ENCODE results near the gene POU2AF1. TPM values are rescaled to one million over a fixed set of nuclear protein-coding genes. Genes with fewer than 3 reads are reported as not detected.
"Not testable (repeated sequence)": the region's sequence is repeated elsewhere in the genome, so short reads cannot be mapped to it uniquely, and the experiment has no call there.

Gene POU2AF1
- total RNA-seq, 2 experiments from 2014 or later, result 26.9 to 28.3 TPM

GRCh38 chr11:111395081-111395480, 16.0 kb upstream of the POU2AF1 start:
- no peak for DNase-seq
- peaks cover 4% of the 10 kb centered on the region for H3K27me3 Mint-ChIP-seq
- POLR2A ChIA-PET, result no interaction called here
- peaks cover 15% of the 10 kb centered on the region for H3K4me1 Mint-ChIP-seq (ENCODE audit: low read depth)
- CTCF ChIA-PET, result no interaction called here
- H3K36me3 Mint-ChIP-seq, result no peaks in the 10 kb centered on the region
- H3K27ac Mint-ChIP-seq, result no peak overlapping the region
- H3K9me3 Mint-ChIP-seq, result no peaks in the 10 kb centered on the region
- no peak overlapping the region for H3K4me3 Mint-ChIP-seq
- intact Hi-C loops (cut with micrococcal nuclease), result no loop called here

GRCh38 chr11:111394147-111394546, 15.1 kb upstream of the POU2AF1 start:
- not testable (repeated sequence) for H3K4me3 Mint-ChIP-seq, H3K36me3 Mint-ChIP-seq, H3K27ac Mint-ChIP-seq, H3K27me3 Mint-ChIP-seq, DNase-seq, H3K9me3 Mint-ChIP-seq
- intact Hi-C loops (cut with micrococcal nuclease), result loop anchor here (1.0 kb wide), 1 partner anchor 15 kb away; the partner anchor contains the start of gene POU2AF1
- ChIA-PET CTCF (interaction anchor here (0.8 kb wide), 1 partner anchor 35 kb away, joined by 5 read pairs; no protein-coding TSS in a partner anchor), POLR2A (interaction anchor here (0.7 to 2.5 kb wide), 2 partner anchors 15 to 23 kb away, joined by 3 to 7 read pairs; partner anchors contain the start of gene POU2AF1)
- peaks cover 10% of the 10 kb centered on the region for H3K4me1 Mint-ChIP-seq (ENCODE audit: low read depth)

- no peak for DNase-seq
- peaks cover 13% of the 10 kb centered on the region for H3K4me1 Mint-ChIP-seq (ENCODE audit: low read depth)
- intact Hi-C loops (cut with micrococcal nuclease), result no loop called here
- POLR2A ChIA-PET, result interaction anchor here (0.7 to 2.5 kb wide), 2 partner anchors 14 to 23 kb away, joined by 3 to 7 read pairs; partner anchors contain the start of gene POU2AF1
- H3K4me3 Mint-ChIP-seq, result no peak overlapping the region
- H3K9me3 Mint-ChIP-seq, result no peaks in the 10 kb centered on the region
- H3K27ac Mint-ChIP-seq, result no peak overlapping the region
- no peaks in the 10 kb centered on the region for H3K36me3 Mint-ChIP-seq
- CTCF ChIA-PET, result interaction anchor here (0.8 kb wide), 1 partner anchor 36 kb away, joined by 5 read pairs; no protein-coding TSS in a partner anchor
- peaks cover 6% of the 10 kb centered on the region for H3K27me3 Mint-ChIP-seq
These were observed 14.5 kb upstream of the POU2AF1 start for GRCh38 chr11:111393585-111393984.

GRCh38 chr11:111393096-111393495, 14.0 kb upstream of the POU2AF1 start:
- ChIA-PET POLR2A (interaction anchor here (2.5 kb wide), 1 partner anchor 14 kb away, joined by 7 read pairs; the partner anchor contains the start of gene POU2AF1), CTCF (no interaction called here)
- Mint-ChIP-seq H3K4me1 (ENCODE audit: low read depth) (peaks cover 16% of the 10 kb centered on the region), H3K27ac (no peak overlapping the region), H3K4me3 (no peak overlapping the region), H3K36me3 (no peaks in the 10 kb centered on the region), H3K27me3 (peaks cover 6% of the 10 kb centered on the region), H3K9me3 (no peaks in the 10 kb centered on the region)
- no peak for DNase-seq
- intact Hi-C loops (cut with micrococcal nuclease), result no loop called here

GRCh38 chr11:111392552-111392951, 13.5 kb upstream of the POU2AF1 start:
- no peaks in the 10 kb centered on the region for H3K9me3 Mint-ChIP-seq
- H3K4me3 Mint-ChIP-seq, result no peak overlapping the region
- ChIA-PET POLR2A (interaction anchor here (2.5 kb wide), 1 partner anchor 13 kb away, joined by 7 read pairs; the partner anchor contains the start of gene POU2AF1), CTCF (no interaction called here)
- no peaks in the 10 kb centered on the region for H3K36me3 Mint-ChIP-seq
- intact Hi-C loops (cut with micrococcal nuclease), result no loop called here
- no peak overlapping the region for H3K27ac Mint-ChIP-seq
- no peak for DNase-seq
- H3K27me3 Mint-ChIP-seq, result peaks cover 6% of the 10 kb centered on the region
- H3K4me1 Mint-ChIP-seq (ENCODE audit: low read depth), result peaks cover 16% of the 10 kb centered on the region

- Mint-ChIP-seq H3K27me3 (peaks cover 6% of the 10 kb centered on the region), H3K4me1 (ENCODE audit: low read depth) (peaks cover 16% of the 10 kb centered on the region), H3K4me3 (no peak overlapping the region), H3K9me3 (no peaks in the 10 kb centered on the region), H3K27ac (no peak overlapping the region), H3K36me3 (peaks cover 2% of the 10 kb centered on the region)
- intact Hi-C loops (cut with micrococcal nuclease), result no loop called here
- ChIA-PET POLR2A (no interaction called here), CTCF (interaction anchor here (1.4 kb wide), 1 partner anchor 37 kb away, joined by 5 read pairs; no protein-coding TSS in a partner anchor)
- no peak for DNase-seq
These were observed 12.5 kb upstream of the POU2AF1 start for GRCh38 chr11:111391328-111392124.

GRCh38 chr11:111388842-111389241, 9.8 kb upstream of the POU2AF1 start:
- intact Hi-C loops (cut with micrococcal nuclease), result no loop called here
- DNase-seq, result no peak
- peaks cover 9% of the 10 kb centered on the region for H3K4me1 Mint-ChIP-seq (ENCODE audit: low read depth)
- peaks cover 4% of the 10 kb centered on the region for H3K9me3 Mint-ChIP-seq
- peaks cover 3% of the 10 kb centered on the region for H3K36me3 Mint-ChIP-seq
- ChIA-PET CTCF (no interaction called here), POLR2A (no interaction called here)
- no peak overlapping the region for H3K4me3 Mint-ChIP-seq
- no peak overlapping the region for H3K27ac Mint-ChIP-seq
- H3K27me3 Mint-ChIP-seq, result peaks cover 5% of the 10 kb centered on the region

- H3K4me3 Mint-ChIP-seq, result no peak overlapping the region
- peaks cover 3% of the 10 kb centered on the region for H3K36me3 Mint-ChIP-seq
- POLR2A ChIA-PET, result no interaction called here
- CTCF ChIA-PET, result interaction anchor here (0.6 kb wide), 1 partner anchor 21 kb away, joined by 4 read pairs; no protein-coding TSS in a partner anchor
- H3K27me3 Mint-ChIP-seq, result peaks cover 5% of the 10 kb centered on the region
- intact Hi-C loops (cut with micrococcal nuclease), result no loop called here
- H3K9me3 Mint-ChIP-seq, result peaks cover 4% of the 10 kb centered on the region
- peaks cover 6% of the 10 kb centered on the region for H3K4me1 Mint-ChIP-seq (ENCODE audit: low read depth)
- no peak for DNase-seq
- no peak overlapping the region for H3K27ac Mint-ChIP-seq
These were observed 9.3 kb upstream of the POU2AF1 start for GRCh38 chr11:111388420-111388819.

GRCh38 chr11:111387363-111387762, 8.3 kb upstream of the POU2AF1 start:
- intact Hi-C loops (cut with micrococcal nuclease), result no loop called here
- no peak for DNase-seq
- POLR2A ChIA-PET, result no interaction called here
- H3K9me3 Mint-ChIP-seq, result peaks cover 4% of the 10 kb centered on the region
- H3K36me3 Mint-ChIP-seq, result peaks cover 3% of the 10 kb centered on the region
- CTCF ChIA-PET, result no interaction called here
- H3K27ac Mint-ChIP-seq, result no peak overlapping the region
- H3K4me3 Mint-ChIP-seq, result no peak overlapping the region
- H3K27me3 Mint-ChIP-seq, result peaks cover 5% of the 10 kb centered on the region
- peaks cover 6% of the 10 kb centered on the region for H3K4me1 Mint-ChIP-seq (ENCODE audit: low read depth)

- ChIA-PET POLR2A (no interaction called here), CTCF (no interaction called here)
- H3K36me3 Mint-ChIP-seq, result peaks cover 3% of the 10 kb centered on the region
- H3K27me3 Mint-ChIP-seq, result peaks cover 5% of the 10 kb centered on the region
- DNase-seq, result no peak
- peaks cover 6% of the 10 kb centered on the region for H3K4me1 Mint-ChIP-seq (ENCODE audit: low read depth)
- intact Hi-C loops (cut with micrococcal nuclease), result no loop called here
- peaks cover 4% of the 10 kb centered on the region for H3K9me3 Mint-ChIP-seq
- H3K27ac Mint-ChIP-seq, result no peak overlapping the region
- H3K4me3 Mint-ChIP-seq, result no peak overlapping the region
These were observed 7.6 kb upstream of the POU2AF1 start for GRCh38 chr11:111386611-111387150.

- H3K36me3 Mint-ChIP-seq, result peaks cover 3% of the 10 kb centered on the region
- intact Hi-C loops (cut with micrococcal nuclease), result no loop called here
- DNase-seq, result no peak
- ChIA-PET POLR2A (no interaction called here), CTCF (interaction anchor here (0.7 to 1.5 kb wide), 5 partner anchors 25 to 101 kb away, joined by 3 to 5 read pairs (median 4); no protein-coding TSS in a partner anchor)
- no peak overlapping the region for H3K27ac Mint-ChIP-seq
- peaks cover 20% of the 10 kb centered on the region for H3K4me1 Mint-ChIP-seq (ENCODE audit: low read depth)
- no peak overlapping the region for H3K4me3 Mint-ChIP-seq
- H3K9me3 Mint-ChIP-seq, result peaks cover 4% of the 10 kb centered on the region
- H3K27me3 Mint-ChIP-seq, result no peaks in the 10 kb centered on the region
These were observed 5.4 kb upstream of the POU2AF1 start for GRCh38 chr11:111384494-111384893.

GRCh38 chr11:111382451-111382850, 3.4 kb upstream of the POU2AF1 start:
- intact Hi-C loops (cut with micrococcal nuclease), result no loop called here
- H3K27me3 Mint-ChIP-seq, result no peaks in the 10 kb centered on the region
- CTCF ChIA-PET, result no interaction called here

More at GRCh38 chr11:111382451-111382850, 3.4 kb upstream of the POU2AF1 start:
- H3K27ac Mint-ChIP-seq, result no peak overlapping the region
- peaks cover 4% of the 10 kb centered on the region for H3K9me3 Mint-ChIP-seq
- no peak overlapping the region for H3K4me3 Mint-ChIP-seq
- POLR2A ChIA-PET, result no interaction called here
- H3K36me3 Mint-ChIP-seq, result peaks cover 3% of the 10 kb centered on the region
- peaks cover 31% of the 10 kb centered on the region for H3K4me1 Mint-ChIP-seq (ENCODE audit: low read depth)
- no peak for DNase-seq
